Measurements from ENCODE around the gene ANKRD62.
A peak's percentile ranks its signal among the peaks of the same experiment; 100 is the strongest.
"Not testable (repeated sequence)": the region's sequence is repeated elsewhere in the genome, so short reads cannot be mapped to it uniquely, and the experiment has no call there.

Gene ANKRD62

DNA sequence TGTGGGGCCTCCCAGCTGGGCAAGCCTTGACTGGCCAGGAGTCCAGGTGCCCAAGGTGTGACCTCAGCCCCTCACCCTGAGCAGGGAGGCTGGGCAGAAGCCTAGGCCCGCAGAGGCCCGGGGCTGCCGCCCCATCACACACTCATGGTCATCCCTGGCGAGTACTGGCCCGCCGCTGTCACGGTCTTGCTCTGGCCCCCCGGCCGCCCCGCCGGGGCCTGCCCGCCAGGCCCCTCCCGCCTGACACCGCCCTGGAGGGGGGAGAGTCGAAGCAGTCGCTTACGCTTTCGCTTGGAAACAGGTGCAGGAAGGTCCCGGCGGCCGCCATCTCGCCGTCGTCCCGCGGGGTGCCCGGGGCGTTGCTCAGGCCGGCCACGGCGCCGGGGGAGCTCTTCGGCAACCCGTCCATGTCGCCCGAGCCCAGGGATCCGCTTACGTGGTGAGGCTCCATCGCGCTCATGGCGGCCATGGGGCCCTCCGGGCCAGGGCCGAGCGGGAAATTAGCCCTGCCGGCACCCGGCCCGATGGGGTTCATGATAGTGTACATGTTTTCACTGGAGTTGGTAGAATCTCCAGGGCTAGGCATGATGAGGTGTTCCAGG, 26.6 kb upstream of the ANKRD62 start:
- no peak for DNase-seq (ENCODE audit: low read depth)

DNA sequence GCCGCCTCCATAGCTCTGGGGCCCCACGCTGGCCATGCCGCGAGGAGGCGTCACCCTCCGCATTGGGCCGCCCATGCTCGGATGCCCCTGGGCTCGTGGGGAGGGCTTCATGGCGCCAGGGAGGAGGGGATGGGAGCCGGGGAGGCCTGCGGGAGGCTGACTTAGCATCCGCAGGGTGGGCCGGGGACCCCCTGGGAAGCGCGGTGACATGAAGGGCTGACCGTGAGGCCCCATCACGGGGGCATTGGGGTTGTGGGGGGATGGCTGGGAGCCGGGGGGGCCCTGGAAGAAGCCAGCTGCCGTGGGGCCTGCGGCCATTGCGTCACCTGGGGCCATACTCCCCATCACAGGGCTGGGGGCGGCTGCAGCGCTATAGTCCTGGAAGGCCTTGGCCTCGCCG, 26.0 kb upstream of the ANKRD62 start:
- no peak for DNase-seq (ENCODE audit: low read depth)

DNA sequence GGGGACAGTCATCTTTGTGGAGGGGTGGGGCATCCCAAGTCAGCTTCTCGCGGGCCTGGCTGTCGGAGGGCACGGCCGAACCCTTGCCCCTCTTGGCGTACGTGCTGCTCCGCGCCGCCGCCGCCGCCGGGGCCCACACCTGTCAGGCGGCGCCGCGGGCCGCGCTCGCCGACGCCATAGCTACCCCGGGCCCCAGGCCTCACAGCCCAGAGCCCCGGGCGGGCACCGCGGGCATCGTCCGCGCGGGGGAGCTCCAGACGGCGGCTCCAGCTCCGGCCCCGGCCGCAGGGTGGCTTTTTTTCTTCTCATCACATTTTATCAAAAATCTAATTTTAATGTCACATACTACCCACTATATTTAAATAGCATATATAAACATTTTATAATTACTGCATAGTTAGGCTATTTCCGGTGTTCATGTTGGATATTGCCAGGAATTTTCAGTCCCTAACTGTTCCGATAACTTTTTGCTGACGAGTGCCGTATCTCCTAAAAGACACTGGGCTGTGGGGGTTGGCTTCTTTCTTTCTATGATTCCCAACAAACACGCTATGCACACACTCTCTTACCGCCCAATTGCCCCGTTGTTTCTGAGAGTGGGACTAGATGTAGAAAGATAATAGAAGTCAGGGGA, 25.2 kb upstream of the ANKRD62 start:
- DNase-seq (ENCODE audit: low read depth), result not testable (repeated sequence)

DNA sequence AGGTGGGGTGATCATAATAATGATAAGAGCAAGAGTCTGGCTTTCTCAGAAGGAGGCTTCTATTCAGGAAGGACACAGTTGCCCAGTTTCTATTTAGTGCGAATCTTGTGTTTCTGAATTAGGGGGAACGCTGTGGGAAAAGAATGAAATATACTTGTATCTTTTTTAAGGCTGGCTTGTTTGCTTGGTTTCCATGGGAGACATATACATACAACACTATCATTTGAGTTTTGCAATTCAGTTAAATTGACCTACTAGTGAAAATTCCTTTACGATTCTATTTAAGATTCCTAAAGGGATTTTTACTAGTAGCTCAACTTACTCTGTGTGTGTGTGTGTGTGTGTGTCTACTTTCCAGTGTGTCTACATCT, 24.7 kb upstream of the ANKRD62 start:
- no peak for DNase-seq (ENCODE audit: low read depth)

DNA sequence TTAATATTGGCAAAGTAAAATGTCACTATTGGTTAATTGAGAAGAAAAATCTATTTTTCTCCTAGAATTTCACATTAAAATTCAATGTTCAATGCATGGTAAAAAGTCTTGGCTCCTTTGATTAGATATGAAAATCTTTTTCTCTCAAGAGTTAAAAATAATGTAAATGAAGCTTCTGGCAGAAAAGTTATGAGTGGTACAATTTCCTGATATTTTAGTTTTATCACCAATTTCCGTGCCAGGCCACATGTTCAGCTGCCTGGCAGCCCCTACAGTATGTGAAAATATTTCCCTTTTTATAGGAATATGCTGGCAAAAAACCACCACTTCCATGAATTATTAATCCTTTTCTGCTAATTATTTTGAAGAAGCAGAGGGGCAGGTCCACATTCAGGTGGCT, 22.6 kb upstream of the ANKRD62 start:
- DNase-seq (ENCODE audit: low read depth), result not testable (repeated sequence)

DNA sequence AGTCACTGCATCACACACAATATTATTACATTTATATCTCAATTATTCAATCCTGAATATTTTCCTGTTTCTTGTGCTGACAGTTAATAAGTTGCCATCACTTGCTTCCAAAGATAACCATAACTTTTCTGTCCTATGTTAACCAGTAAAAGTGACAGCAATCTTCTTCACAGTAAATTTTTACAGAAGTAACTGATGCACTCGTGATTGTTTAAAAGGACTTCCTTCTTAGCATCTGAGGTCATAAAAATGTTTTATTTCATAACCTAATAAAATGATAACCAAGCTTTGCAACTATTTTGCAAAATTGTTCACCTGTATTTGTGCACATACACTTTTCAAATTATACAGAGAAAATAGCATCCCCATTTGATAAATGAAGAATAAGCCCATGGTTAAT, 20.6 kb upstream of the ANKRD62 start:
- DNase-seq (ENCODE audit: low read depth), result no peak

DNA sequence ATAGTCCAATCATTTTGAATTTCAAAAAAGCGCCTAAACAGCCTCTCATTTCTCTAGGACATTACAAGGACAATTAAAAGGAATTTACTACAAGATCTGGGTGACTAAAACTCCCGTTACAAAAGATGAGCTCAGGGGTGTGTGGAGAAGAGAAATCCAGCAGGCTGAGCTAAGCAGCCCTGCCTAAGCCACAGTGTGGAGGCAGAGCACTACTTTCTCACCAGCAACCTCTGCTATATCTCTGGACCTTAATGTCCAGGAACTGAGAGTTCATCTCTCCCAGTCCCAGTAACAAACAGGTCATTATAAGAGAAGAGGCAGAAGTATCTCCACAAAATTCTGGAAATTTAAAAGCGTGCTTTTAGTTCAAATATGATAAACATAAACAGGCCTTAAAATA, 18.9 kb upstream of the ANKRD62 start:
- DNase-seq (ENCODE audit: low read depth), result no peak

DNA sequence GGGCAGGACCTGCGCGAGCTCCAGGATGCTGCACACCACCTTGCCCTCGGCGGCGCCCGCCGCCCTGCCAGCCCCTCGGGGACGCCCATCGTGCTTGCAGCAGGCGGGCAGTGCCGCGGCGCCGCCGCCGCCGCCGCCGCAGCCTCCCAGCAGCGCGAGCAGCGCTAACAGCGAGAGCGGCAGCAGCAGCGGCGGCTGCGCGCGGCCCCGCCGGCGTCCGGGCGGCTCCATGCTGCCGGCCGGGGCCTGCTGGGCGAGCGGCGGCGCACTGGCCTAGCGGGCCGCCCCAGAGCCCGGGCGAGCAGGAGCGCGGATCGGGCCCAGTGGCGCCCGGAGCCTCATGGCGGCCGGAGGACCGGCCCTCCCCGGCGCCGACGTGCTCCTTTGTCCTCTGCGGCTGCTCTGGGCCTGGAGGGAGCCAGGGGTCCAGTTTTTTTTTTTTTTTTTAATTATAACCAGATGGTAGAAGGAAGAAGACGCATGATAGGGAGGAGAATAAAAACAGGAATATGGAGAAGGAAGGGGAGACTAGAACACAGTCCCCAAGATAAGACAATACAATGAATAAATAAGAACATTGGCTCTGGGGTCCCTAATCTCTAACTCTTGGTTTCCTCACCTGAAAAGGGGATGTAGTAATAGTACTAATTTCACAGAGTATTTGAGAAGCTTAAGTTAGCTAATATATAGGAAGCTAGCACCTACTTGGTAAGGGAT, 17.1 kb upstream of the ANKRD62 start:
- no peak for DNase-seq (ENCODE audit: low read depth)

- DNase-seq (ENCODE audit: low read depth), result not testable (repeated sequence)
Observed at GRCh38 chr18:12077994-12078393, 15.6 kb upstream of the ANKRD62 start.

- DNase-seq (ENCODE audit: low read depth), result peak; percentile 63
Observed at GRCh38 chr18:12079491-12080237, 14.0 kb upstream of the ANKRD62 start.

DNA sequence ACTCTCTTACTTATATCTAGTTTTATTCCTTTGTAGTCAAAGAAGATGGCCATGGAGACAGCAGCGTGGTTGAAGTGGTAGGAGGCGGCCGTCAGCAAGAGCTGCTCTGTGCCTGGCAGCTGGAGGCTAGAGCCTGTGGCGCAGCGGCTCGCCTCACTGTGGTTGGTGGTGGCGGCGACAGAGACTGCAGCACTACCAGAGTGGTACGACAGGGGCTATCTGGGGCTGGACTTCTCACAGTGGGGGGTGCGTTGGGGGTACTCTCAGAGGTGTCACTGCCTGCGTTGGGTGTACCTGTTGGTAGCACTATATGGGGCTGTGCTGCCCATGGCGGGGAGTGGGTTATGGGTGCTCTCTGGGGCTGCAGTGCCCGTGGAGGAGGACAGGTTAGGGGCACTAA, 8.5 kb upstream of the ANKRD62 start:
- DNase-seq (ENCODE audit: low read depth), result no peak

DNA sequence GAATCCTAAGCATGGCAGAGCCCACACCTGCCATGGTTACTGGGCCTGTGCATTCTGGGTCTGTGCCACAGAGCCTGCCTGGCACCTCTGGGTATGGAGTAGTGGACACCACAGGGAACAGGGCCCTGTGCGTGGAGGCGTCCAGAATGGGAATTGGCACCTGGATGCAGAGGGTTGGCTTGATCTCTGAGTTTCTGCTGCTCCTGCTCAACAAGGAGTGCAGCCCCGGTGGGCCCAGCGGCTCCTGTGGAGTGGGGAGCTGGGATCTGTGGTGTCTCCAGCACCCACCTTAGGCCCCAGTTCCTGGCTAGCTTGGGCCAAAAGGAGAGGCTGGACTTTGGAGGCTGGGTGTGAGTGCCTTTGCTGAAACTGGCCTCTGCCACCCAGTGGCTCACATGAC, 7.9 kb upstream of the ANKRD62 start:
- no peak for DNase-seq (ENCODE audit: low read depth)

DNA sequence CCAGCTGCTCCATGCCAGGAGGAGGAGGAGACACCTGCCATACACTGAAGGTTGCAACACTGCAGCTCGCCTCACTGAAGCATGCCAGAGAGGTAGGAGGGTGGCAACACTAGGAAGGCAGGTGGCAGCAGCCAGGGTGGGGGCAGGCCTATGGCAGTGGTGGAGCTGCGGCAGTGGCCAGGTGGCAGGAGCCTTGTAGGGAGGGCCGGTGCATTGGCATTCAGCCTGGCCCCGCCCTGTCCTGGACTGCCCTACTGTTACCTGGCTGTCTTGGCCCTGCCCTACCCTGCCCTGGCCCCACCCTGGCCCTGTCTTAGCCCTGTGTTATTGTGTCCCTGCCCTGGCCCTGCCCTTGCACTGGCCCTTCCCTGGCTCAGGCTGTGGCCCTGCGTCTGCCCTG, 7.4 kb upstream of the ANKRD62 start:
- DNase-seq (ENCODE audit: low read depth), result no peak

GRCh38 chr18:12086677-12087470, 6.8 kb upstream of the ANKRD62 start:
- DNase-seq (ENCODE audit: low read depth), result no peak

- DNase-seq (ENCODE audit: low read depth), result no peak
Observed at GRCh38 chr18:12087471-12088025, 6.1 kb upstream of the ANKRD62 start.

GRCh38 chr18:12088096-12088495, 5.5 kb upstream of the ANKRD62 start:
- DNase-seq (ENCODE audit: low read depth), result no peak

DNA sequence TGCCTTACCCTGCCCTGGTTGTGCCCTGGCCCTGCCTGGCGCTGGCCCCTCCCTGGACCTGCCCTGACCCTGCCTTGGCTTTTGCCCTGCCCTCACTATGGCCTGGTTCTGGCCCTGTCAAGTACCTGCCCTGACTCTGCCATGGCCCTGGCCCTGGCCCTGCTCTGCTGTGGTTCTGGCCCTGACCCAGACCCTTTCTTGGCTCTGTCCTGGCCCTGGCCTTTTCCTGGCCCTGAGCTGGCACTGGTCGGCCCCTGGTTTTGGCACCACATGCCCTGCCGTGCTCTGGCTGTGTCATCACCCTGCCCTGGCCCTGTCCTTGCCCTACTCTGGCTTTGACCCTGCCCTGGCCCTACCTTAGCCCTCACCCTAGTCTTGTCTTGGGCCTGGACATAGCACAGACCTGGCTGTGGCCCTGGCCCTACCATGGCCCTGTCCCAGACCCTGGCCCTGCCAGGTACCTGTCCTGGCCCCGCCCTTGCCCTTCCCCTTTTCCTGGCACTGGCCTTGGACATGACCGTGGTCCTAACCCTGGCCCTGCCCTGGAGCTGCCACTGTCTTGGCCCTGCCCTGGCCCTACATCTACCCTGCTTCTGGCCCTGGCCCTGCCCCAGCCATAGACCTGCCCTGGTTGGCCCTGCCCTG, 4.8 kb upstream of the ANKRD62 start:
- no peak for DNase-seq (ENCODE audit: low read depth)

DNA sequence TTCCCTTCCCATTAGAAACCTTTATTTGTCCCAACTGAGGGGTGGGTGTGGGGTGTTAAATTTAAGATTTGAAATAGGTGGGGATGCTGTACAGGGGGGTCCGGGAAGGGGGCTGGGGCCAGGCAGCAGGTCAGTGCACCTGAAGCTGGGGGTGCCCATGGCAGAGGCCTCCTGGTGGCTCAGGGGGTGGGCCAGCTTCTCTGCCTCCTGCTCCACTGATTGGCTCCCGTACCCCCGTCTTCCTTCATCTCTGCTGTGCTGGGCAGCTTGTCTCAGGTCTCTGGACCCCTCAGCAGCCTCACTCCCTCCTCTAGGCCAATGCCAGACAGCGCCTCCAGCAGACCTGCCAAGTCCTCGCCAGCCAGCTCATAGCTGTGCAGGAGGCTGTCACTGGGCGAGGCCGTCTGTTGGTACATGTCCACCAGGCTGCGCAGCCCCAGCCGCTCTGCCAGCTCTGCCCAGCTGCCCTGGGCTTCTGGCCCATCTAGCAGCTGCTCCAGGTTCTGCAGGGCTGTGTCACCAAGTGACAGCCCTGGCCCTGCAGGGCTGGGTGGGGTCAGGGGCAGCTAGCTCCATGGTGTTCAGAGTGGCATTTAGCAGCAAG, 2.0 kb upstream of the ANKRD62 start:
- no peak for DNase-seq (ENCODE audit: low read depth)

- no peak for DNase-seq (ENCODE audit: low read depth)
Observed at GRCh38 chr18:12092398-12093229, 1.0 kb upstream of the ANKRD62 start.

DNA sequence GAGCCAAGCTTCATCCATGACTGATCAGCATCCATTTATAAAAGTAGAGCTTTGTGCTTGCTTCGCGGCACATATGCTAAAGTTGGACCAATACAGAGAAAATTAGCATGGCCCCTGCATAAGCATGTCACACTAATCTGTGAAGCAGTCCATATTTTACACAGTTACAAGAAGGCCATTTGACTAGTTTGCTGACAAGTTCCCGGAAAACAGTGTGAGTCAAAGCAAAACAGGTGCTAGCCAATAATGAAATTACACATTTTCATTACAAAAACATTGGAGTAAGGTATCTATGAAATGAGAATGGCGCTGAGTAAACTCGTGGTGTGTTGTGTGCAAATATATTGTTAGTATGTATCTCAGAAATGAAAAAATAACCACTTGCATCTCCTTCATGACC, 4.7 kb downstream of the ANKRD62 start:
- no peak for DNase-seq (ENCODE audit: low read depth)
